ENCODE measurements around the gene DLEC1. TPM values are rescaled to one million over a fixed set of nuclear protein-coding genes. Genes with fewer than 3 reads are reported as not detected.

The DLEC1 gene
- total and polyA plus RNA-seq, 2 of the 4 experiments (the other 2 are of a cell fraction): 0.03 TPM; not detected in 1

GRCh38 chr3:38043486-38043885, 4.5 kb downstream of the DLEC1 start:
- H4K5ac ChIP-seq (ENCODE audit: low read depth, low read length): no peak overlapping the region
- in situ Hi-C loops (cut with MboI; ENCODE audit: low sequenced_read_pairs) (no loop called here), intact Hi-C loops (cut with micrococcal nuclease) (no loop called here), dilution Hi-C loops (cut with HindIII; ENCODE audit: low sequenced_read_pairs, unreplicated experiment) (no loop called here)
- no peak overlapping the region for H2AFZ ChIP-seq (replicated peaks; ENCODE audit: low read length, poor library complexity)
- no peak overlapping the region for H2AK5ac ChIP-seq (ENCODE audit: low read depth, low read length)
- H3K9ac ChIP-seq (ENCODE audit: low read depth, low read length): no peak overlapping the region
- H3K14ac ChIP-seq (replicated peaks; ENCODE audit: low read depth, low read length): no peak overlapping the region
- no peaks in the 10 kb centered on the region for H4K20me1 ChIP-seq (ENCODE audit: insufficient read depth, low read length)
- no peaks in the 10 kb centered on the region for H3K36me3 ChIP-seq (ENCODE audit: control insufficient read depth, insufficient read depth, low read length)
- H2BK120ac ChIP-seq (ENCODE audit: low read depth, low read length): no peak overlapping the region
- BruUV-seq (replicated peaks): no TSS peak
- POLR2A ChIA-PET (ENCODE audit: unreplicated experiment): no interaction called here
- H3K23ac ChIP-seq (ENCODE audit: low read depth, low read length): no peak overlapping the region
- H2BK5ac ChIP-seq (ENCODE audit: low read depth, low read length, poor library complexity, severe bottlenecking): no peak overlapping the region
- ATAC-seq (ENCODE audit: low read depth): no peak
- TF ChIP-seq, protein P1, sequence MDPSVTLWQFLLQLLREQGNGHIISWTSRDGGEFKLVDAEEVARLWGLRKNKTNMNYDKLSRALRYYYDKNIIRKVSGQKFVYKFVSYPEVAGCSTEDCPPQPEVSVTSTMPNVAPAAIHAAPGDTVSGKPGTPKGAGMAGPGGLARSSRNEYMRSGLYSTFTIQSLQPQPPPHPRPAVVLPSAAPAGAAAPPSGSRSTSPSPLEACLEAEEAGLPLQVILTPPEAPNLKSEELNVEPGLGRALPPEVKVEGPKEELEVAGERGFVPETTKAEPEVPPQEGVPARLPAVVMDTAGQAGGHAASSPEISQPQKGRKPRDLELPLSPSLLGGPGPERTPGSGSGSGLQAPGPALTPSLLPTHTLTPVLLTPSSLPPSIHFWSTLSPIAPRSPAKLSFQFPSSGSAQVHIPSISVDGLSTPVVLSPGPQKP (IDR thresholded peaks at IDR 0.05; ENCODE audit: borderline replicate concordance, low read depth, low read length): no peak
- TF ChIP-seq POLR2A (IDR thresholded peaks at IDR 0.05; ENCODE audit: low read depth, low read length) (no peak), SMC3 (IDR thresholded peaks at IDR 0.05; ENCODE audit: low read depth, low read length) (no peak), MAFK (IDR thresholded peaks at IDR 0.05; ENCODE audit: low read depth, low read length) (no peak), CHD1 (IDR thresholded peaks at IDR 0.05; ENCODE audit: low read depth, low read length) (no peak), MAZ (IDR thresholded peaks at IDR 0.05; ENCODE audit: borderline replicate concordance, low read depth, low read length) (no peak), RFX5 (IDR thresholded peaks at IDR 0.05; ENCODE audit: low read depth, low read length) (no peak), RAD21 (IDR thresholded peaks at IDR 0.05; ENCODE audit: low read length) (no peak), RCOR1 (IDR thresholded peaks at IDR 0.05; ENCODE audit: insufficient replicate concordance, low read length) (no peak), MXI1 (IDR thresholded peaks at IDR 0.05; ENCODE audit: borderline replicate concordance, low read depth, low read length) (no peak), BHLHE40 (IDR thresholded peaks at IDR 0.05; ENCODE audit: low read depth, low read length) (no peak), NFE2L2 (IDR thresholded peaks at IDR 0.05; ENCODE audit: low read depth, low read length) (no peak), FOS (IDR thresholded peaks at IDR 0.05; ENCODE audit: low read depth, low read length) (no peak), CEBPB (IDR thresholded peaks at IDR 0.05; ENCODE audit: low read depth, low read length) (no peak)
- TF ChIP-seq, protein P2, sequence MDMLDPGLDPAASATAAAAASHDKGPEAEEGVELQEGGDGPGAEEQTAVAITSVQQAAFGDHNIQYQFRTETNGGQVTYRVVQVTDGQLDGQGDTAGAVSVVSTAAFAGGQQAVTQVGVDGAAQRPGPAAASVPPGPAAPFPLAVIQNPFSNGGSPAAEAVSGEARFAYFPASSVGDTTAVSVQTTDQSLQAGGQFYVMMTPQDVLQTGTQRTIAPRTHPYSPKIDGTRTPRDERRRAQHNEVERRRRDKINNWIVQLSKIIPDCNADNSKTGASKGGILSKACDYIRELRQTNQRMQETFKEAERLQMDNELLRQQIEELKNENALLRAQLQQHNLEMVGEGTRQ (IDR thresholded peaks at IDR 0.05; ENCODE audit: low read depth, low read length): no peak
- TF ChIP-seq, protein P3, sequence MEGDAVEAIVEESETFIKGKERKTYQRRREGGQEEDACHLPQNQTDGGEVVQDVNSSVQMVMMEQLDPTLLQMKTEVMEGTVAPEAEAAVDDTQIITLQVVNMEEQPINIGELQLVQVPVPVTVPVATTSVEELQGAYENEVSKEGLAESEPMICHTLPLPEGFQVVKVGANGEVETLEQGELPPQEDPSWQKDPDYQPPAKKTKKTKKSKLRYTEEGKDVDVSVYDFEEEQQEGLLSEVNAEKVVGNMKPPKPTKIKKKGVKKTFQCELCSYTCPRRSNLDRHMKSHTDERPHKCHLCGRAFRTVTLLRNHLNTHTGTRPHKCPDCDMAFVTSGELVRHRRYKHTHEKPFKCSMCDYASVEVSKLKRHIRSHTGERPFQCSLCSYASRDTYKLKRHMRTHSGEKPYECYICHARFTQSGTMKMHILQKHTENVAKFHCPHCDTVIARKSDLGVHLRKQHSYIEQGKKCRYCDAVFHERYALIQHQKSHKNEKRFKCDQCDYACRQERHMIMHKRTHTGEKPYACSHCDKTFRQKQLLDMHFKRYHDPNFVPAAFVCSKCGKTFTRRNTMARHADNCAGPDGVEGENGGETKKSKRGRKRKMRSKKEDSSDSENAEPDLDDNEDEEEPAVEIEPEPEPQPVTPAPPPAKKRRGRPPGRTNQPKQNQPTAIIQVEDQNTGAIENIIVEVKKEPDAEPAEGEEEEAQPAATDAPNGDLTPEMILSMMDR (conservative IDR thresholded peaks at IDR 0.05; ENCODE audit: low read depth, low read length): no peak
- H3K18ac ChIP-seq (ENCODE audit: low read depth, low read length): no peak overlapping the region
- no peak overlapping the region for H3K4ac ChIP-seq (ENCODE audit: low read depth, low read length)
- no peak overlapping the region for H4K91ac ChIP-seq (ENCODE audit: insufficient read depth, low read depth, low read length)
- WGBS, 2 experiments (ENCODE audit: extremely low coverage in 2 of 2, insufficient read length in 1 of 2): no CpG with 5 or more reads among the region's 4 CpGs
- no peak overlapping the region for H3K4me3 ChIP-seq (ENCODE audit: insufficient read depth, low read depth, low read length)
- H3K27ac ChIP-seq (ENCODE audit: insufficient read depth, low read length): no peak overlapping the region
- H2BK20ac ChIP-seq (ENCODE audit: low read depth, low read length): no peak overlapping the region
- H3K56ac ChIP-seq (ENCODE audit: extremely low read depth, insufficient read depth, low read length): no peak overlapping the region
- no peak overlapping the region for H3K4me2 ChIP-seq (ENCODE audit: low read depth, low read length)
- no peak overlapping the region for H2BK15ac ChIP-seq (ENCODE audit: low read depth, low read length)
- H2AK9ac ChIP-seq (replicated peaks; ENCODE audit: low read depth, low read length, poor library complexity): no peak overlapping the region
- no peaks in the 10 kb centered on the region for H3K9me3 ChIP-seq (ENCODE audit: control insufficient read depth, insufficient read depth, low read length)
- DNase-seq: no peak
- H3K27me3 ChIP-seq (ENCODE audit: control insufficient read depth, insufficient read depth, low read length): peaks cover 16% of the 10 kb centered on the region
- peaks cover 4% of the 10 kb centered on the region for H3K4me1 ChIP-seq (ENCODE audit: control insufficient read depth, insufficient read depth, low read length)
- H4K8ac ChIP-seq (ENCODE audit: low read depth in 2 of 2, low read length in 2 of 2): no peak overlapping the region
- H3K9me1 ChIP-seq (ENCODE audit: insufficient read depth, low read length): peaks cover 5% of the 10 kb centered on the region; the same call in 1 of the 2 replicates
- H3K79me1 ChIP-seq (ENCODE audit: low read depth in 1 of 2, low read length in 2 of 2): no peaks in the 10 kb centered on the region
- CTCF ChIA-PET: no interaction called here
